HCT116 (cell line): ENCODE data around the gene PRKCQ. TPM values are rescaled to one million over a fixed set of nuclear protein-coding genes. Genes with fewer than 3 reads are reported as not detected.

Source experiments
- ATAC-seq: fragments of 200-7000 bp; cut with Tn5 transposase; 2 replicates; pipeline ENCODE4 v1.9.1; 2020; ENCODE audit warnings: mild to moderate bottlenecking, moderate library complexity
- BruUV-seq: library from RNA; stranded (reverse); fragments of 400-500 nt; replicated peaks from 2 replicates; lab custom pipeline; 2021; lab: Mats Ljungman, UMichigan
- CTCF ChIA-PET: fragments of 300-600 bp; sonication (Branson Sonifier 250); formaldehyde crosslinking; loops from one replicate; lab custom pipeline; 2021; ENCODE audit warnings: antibody characterized with exemption; lab: Charles Lee
- POLR2A ChIA-PET: fragments of 300-600, 350-600 bp; sonication (Branson Sonifier 250); formaldehyde crosslinking; loops from one replicate; lab custom pipeline; 2021; ENCODE audit warnings: antibody characterized with exemption; lab: Charles Lee
- RAD21 ChIA-PET, 2 experiments: fragments of 300-600 bp; sonication (Branson Sonifier 250); formaldehyde crosslinking; loops; one replicate each; lab custom pipeline; 2023; ENCODE audit warnings: low total read pairs in 2 of 2; ENCODE audit not compliant: uncharacterized antibody in 2 of 2, unreplicated experiment in 2 of 2, low non-redundant PET in 1 of 2; lab: Charles Lee
- DNase-seq: peaks from one replicate; pipeline ENCODE4 v3.0.0-alpha.2; 2010; ENCODE audit warnings: low read depth, low spot score
- H2AFZ ChIP-seq: fragments of 200-600 bp; shearing (Covaris generic), sonication (generic); 2 replicates; pipeline ENCODE4 v1.6.1; 2017; ENCODE audit warnings: low read depth, mixed run types, mixed read lengths, antibody characterized with exemption, low read length; ENCODE audit not compliant: poor library complexity, severe bottlenecking
- H3K27ac ChIP-seq: 2 replicates; pipeline ENCODE4 v1.5.1; 2012; ENCODE audit warnings: low read depth, low read length
- H3K27me3 ChIP-seq: fragments of 200-600 bp; sonication (generic); 2 replicates; pipeline ENCODE4 v1.6.1; 2016; ENCODE audit warnings: mixed run types, low read length, mixed read lengths; ENCODE audit not compliant: insufficient read depth
- H3K36me3 ChIP-seq, 2 experiments: fragments of 200-500 bp in 1 of 2; fragments of 200-600 bp in 1 of 2; sonication (Bioruptor generic) in 1 of 2; sonication (generic) in 1 of 2; 2 replicates each; pipeline versions ENCODE4 v1.5.1 to v1.6.1; 2014 to 2016; ENCODE audit warnings: low read length in 2 of 2, inconsistent platforms in 1 of 2, mixed read lengths in 1 of 2, mixed run types in 1 of 2; ENCODE audit not compliant: insufficient read depth in 2 of 2, control insufficient read depth in 1 of 2
- H3K4me1 ChIP-seq, 2 experiments: fragments of 200-600 bp in 1 of 2; sonication (generic) in 1 of 2; 2 replicates each; pipeline versions ENCODE4 v1.5.1 to v1.6.1; 2012 to 2017; ENCODE audit warnings: low read length in 2 of 2, inconsistent platforms in 1 of 2, mild to moderate bottlenecking in 1 of 2, mixed read lengths in 1 of 2, mixed run types in 1 of 2, moderate library complexity in 1 of 2; ENCODE audit not compliant: insufficient read depth in 2 of 2, control insufficient read depth in 1 of 2
- H3K4me2 ChIP-seq: fragments of 200-600 bp; sonication (generic); 2 replicates; pipeline ENCODE4 v1.6.1; 2017; ENCODE audit warnings: mixed run types, low read length, mixed read lengths
- H3K4me3 ChIP-seq, 2 experiments: fragments of 200-600 bp in 1 of 2; sonication (generic) in 1 of 2; replicated peaks in 1 of 2; 2 replicates each; pipeline ENCODE4 v1.5.1; 2011 to 2016; ENCODE audit warnings: low read length in 2 of 2, control low read depth in 1 of 2, low read depth in 1 of 2, mild to moderate bottlenecking in 1 of 2, mixed read lengths in 1 of 2, mixed run types in 1 of 2
- H3K79me2 ChIP-seq: fragments of 200-600 bp; sonication (generic); 2 replicates; pipeline ENCODE4 v1.6.1; 2017; ENCODE audit warnings: mild to moderate bottlenecking, mixed run types, low read length, moderate library complexity, mixed read lengths; ENCODE audit not compliant: insufficient read depth
- H3K9ac ChIP-seq: fragments of 200-600 bp; sonication (generic); 2 replicates; pipeline ENCODE4 v1.6.1; 2016; ENCODE audit warnings: low read length, mixed read lengths
- H3K9me2 ChIP-seq: fragments of 200-600 bp; sonication (generic), shearing (Covaris generic); 2 replicates; pipeline ENCODE4 v1.6.1; 2017; ENCODE audit warnings: mixed run types, mild to moderate bottlenecking, moderate library complexity; ENCODE audit not compliant: insufficient read depth
- H3K9me3 ChIP-seq, 2 experiments: fragments of 200-500 bp in 1 of 2; fragments of 200-600 bp in 1 of 2; sonication (Bioruptor generic) in 1 of 2; sonication (generic) in 1 of 2; 2 replicates each; pipeline ENCODE4 v1.6.1; 2014 to 2017; ENCODE audit warnings: low read length in 2 of 2, mixed read lengths in 2 of 2, inconsistent platforms in 1 of 2, low read depth in 1 of 2, mild to moderate bottlenecking in 1 of 2, mixed run types in 1 of 2, moderate library complexity in 1 of 2; ENCODE audit not compliant: control insufficient read depth in 1 of 2, insufficient read depth in 1 of 2
- H4K20me1 ChIP-seq: fragments of 200-600 bp; sonication (generic), shearing (Covaris generic); 2 replicates; pipeline ENCODE4 v1.6.1; 2017; ENCODE audit warnings: mixed run types, mild to moderate bottlenecking, moderate library complexity; ENCODE audit not compliant: insufficient read depth
- CEBPB ChIP-seq: IDR thresholded peaks from 2 replicates; pipeline ENCODE4 v1.6.1; 2012; ENCODE audit warnings: low read depth
- EGR1 ChIP-seq: IDR thresholded peaks from 2 replicates; pipeline ENCODE4 v1.6.1; 2012; ENCODE audit warnings: low read depth
- ELF1 ChIP-seq: IDR thresholded peaks from 2 replicates; pipeline ENCODE4 v1.6.1; 2012; ENCODE audit warnings: low read depth, borderline replicate concordance
- POLR2A ChIP-seq: IDR thresholded peaks from 2 replicates; pipeline ENCODE4 v1.7.0; 2011; ENCODE audit warnings: borderline replicate concordance; ENCODE audit not compliant: insufficient read depth, insufficient read length; ENCODE audit errors: extremely low read depth
- POLR2AphosphoS5 ChIP-seq: IDR thresholded peaks from 2 replicates; pipeline ENCODE4 v1.6.1; 2011; ENCODE audit warnings: mild to moderate bottlenecking, low read depth, low read length, moderate library complexity
- SIN3A ChIP-seq: IDR thresholded peaks from 2 replicates; pipeline ENCODE4 v1.6.1; 2012; ENCODE audit warnings: low read depth
- SP1 ChIP-seq: IDR thresholded peaks from 2 replicates; pipeline ENCODE4 v1.6.1; 2012; ENCODE audit warnings: low read depth
- SRF ChIP-seq: IDR thresholded peaks from 2 replicates; pipeline ENCODE4 v1.6.1; 2012; ENCODE audit warnings: low read depth
- TCF7L2 ChIP-seq: IDR thresholded peaks from 2 replicates; pipeline ENCODE4 v1.7.0; 2011; ENCODE audit warnings: borderline replicate concordance, inconsistent platforms; ENCODE audit not compliant: insufficient read depth, insufficient read length; ENCODE audit errors: extremely low read depth
- intact Hi-C: fragments of 100-400 bp; cut with micrococcal nuclease; formaldehyde crosslinking; loops from 2 replicates; pipeline ENCODE4 v1.10.0; 2022
- total RNA-seq: library from RNA; stranded (reverse); gene quantifications from one replicate; pipeline ENCODE4 v1.2.1, GENCODE V29; 2021; ENCODE audit not compliant: unreplicated experiment
- TF ChIP-seq, protein P1 (sequence below): IDR thresholded peaks from 2 replicates; pipeline ENCODE4 v1.6.1; 2012
- TF ChIP-seq, protein P2 (sequence below): IDR thresholded peaks from 2 replicates; pipeline ENCODE4 v1.6.1; 2012
- TF ChIP-seq, protein P3 (sequence below): IDR thresholded peaks from 2 replicates; pipeline ENCODE4 v1.6.1; 2011; ENCODE audit warnings: mild to moderate bottlenecking, low read length, moderate library complexity; ENCODE audit not compliant: insufficient replicate concordance; ENCODE audit errors: extremely low read depth

Gene PRKCQ
- total RNA-seq, 1 experiment from 2014 or later = 0.54 TPM

DNA sequence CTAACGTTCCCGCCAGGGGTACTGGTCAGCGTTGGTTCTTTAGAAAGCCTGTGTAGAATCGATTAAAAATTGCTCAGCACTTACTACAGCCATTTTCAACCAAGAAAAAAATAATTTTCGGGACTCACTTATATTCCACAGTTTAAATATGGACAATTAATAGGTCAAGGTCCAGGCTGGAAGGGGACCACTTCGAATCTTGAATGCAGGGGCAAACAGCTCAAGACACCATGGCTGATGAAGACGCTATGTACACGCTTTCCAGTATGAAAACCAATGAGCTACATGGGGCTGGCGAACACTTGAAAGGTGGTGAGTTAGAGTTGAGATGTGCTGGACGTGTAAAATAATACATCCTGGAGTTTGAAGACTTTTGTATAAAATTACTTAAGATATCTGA, 87.2 kb downstream of the PRKCQ start:
- H3K4me1 ChIP-seq = no peaks in the 10 kb centered on the region
- no peak overlapping the region for H3K4me2 ChIP-seq
- no peak for ATAC-seq
- no TSS peak for BruUV-seq
- no peaks in the 10 kb centered on the region for H3K36me3 ChIP-seq
- H3K79me2 ChIP-seq = no peaks in the 10 kb centered on the region
- no peak overlapping the region for H2AFZ ChIP-seq
- H3K9me3 ChIP-seq = no peaks in the 10 kb centered on the region
- H3K27ac ChIP-seq = no peak overlapping the region
- ChIA-PET POLR2A (no interaction called here), RAD21 (no interaction called here), CTCF (no interaction called here)
- no peak overlapping the region for H3K4me3 ChIP-seq
- H3K9me2 ChIP-seq = no peaks in the 10 kb centered on the region
- H3K27me3 ChIP-seq = peaks cover 49% of the 10 kb centered on the region
- intact Hi-C loops = no loop called here
- H3K9ac ChIP-seq = no peak overlapping the region
- no peaks in the 10 kb centered on the region; the same call in 1 of the 2 replicates for H4K20me1 ChIP-seq
- DNase-seq = no peak
- no peak for TF ChIP-seq SRF
- TF ChIP-seq ELF1 = no peak
- TF ChIP-seq, protein P1, sequence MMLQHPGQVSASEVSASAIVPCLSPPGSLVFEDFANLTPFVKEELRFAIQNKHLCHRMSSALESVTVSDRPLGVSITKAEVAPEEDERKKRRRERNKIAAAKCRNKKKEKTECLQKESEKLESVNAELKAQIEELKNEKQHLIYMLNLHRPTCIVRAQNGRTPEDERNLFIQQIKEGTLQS = no peak
- TF ChIP-seq TCF7L2 = no peak
- no peak for TF ChIP-seq EGR1
- TF ChIP-seq SP1 = no peak
- TF ChIP-seq POLR2AphosphoS5 = no peak
- no peak for TF ChIP-seq POLR2A
- TF ChIP-seq SIN3A = no peak
- TF ChIP-seq, protein P2, sequence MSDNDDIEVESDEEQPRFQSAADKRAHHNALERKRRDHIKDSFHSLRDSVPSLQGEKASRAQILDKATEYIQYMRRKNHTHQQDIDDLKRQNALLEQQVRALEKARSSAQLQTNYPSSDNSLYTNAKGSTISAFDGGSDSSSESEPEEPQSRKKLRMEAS = no peak
- no peak for TF ChIP-seq CEBPB
- TF ChIP-seq, protein P3, sequence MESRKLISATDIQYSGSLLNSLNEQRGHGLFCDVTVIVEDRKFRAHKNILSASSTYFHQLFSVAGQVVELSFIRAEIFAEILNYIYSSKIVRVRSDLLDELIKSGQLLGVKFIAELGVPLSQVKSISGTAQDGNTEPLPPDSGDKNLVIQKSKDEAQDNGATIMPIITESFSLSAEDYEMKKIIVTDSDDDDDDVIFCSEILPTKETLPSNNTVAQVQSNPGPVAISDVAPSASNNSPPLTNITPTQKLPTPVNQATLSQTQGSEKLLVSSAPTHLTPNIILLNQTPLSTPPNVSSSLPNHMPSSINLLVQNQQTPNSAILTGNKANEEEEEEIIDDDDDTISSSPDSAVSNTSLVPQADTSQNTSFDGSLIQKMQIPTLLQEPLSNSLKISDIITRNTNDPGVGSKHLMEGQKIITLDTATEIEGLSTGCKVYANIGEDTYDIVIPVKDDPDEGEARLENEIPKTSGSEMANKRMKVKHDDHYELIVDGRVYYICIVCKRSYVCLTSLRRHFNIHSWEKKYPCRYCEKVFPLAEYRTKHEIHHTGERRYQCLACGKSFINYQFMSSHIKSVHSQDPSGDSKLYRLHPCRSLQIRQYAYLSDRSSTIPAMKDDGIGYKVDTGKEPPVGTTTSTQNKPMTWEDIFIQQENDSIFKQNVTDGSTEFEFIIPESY = no peak
